Smooth muscle cell of bladder (primary cell): ENCODE data around the gene MAP3K20. TPM values are rescaled to one million over a fixed set of nuclear protein-coding genes. Genes with fewer than 3 reads are reported as not detected.

ENCODE experiments used
- total RNA-seq: library from RNA; depleted of rRNA; stranded (reverse); fragments of >200 nt; gene quantifications from 2 replicates; pipeline ENCODE4 v1.2.3, GENCODE V29; 2014

Gene MAP3K20
- 66.4 and 93.6 TPM in 2 replicates for total RNA-seq

DNA sequence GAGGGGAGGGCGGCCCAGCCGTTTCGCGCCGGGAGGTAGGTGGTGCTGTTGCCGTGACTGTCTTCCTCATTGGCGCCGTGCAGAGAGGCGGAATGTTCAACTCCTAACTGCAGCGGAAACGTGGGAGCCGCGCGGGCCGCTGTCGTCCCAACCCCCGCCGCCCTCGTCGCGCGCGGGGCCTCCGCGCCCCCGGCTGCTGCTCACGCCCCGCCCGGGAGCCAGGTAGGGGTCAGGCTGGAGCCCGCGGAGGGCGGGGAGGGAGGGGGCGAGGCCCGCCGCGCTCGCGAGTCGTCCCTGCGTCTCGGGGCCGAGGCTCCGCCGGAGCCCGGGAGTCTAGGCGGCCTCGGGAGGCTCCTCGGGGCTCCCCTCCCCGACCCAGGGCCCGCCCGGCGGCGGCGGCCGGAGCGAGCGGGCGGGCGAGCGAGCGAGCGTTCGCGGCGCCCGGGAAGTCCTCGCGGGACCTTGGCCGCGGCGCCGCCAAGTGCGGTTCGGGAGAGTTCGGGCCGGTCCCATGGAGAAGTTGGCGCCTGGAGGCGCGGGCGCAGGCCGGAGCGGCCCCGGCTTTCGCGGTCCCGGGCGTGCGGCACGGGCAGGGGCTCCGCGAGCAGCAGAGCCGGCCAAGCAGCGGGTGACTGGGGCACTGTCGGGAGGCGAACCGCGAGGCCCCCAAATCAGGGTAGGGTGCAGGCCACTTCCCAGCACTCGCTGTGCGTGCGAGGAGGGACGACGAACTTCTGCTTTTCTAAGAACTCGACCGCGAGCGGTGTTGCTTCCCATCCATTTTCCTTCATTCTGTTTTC, at the start of gene MAP3K20:
MAP3K20 (plus strand) TSS at position 66 of the 800 bp plus-strand sequence. CDS start 15,186 bp downstream, outside the sequence.

